DND-41 (cell line): Measurements from ENCODE around the gene FAM107B.

ENCODE experiments used
- ATAC-seq: fragments of 200-7000 bp; cut with Tn5 transposase; 3 replicates; pipeline ENCODE4 v1.9.1; 2021; ENCODE audit warnings: low read depth; ENCODE audit not compliant: insufficient read depth
- DNase-seq: peaks from one replicate; pipeline ENCODE4 v3.0.0-alpha.2; 2020
- H2AFZ ChIP-seq: 2 replicates; pipeline ENCODE4 v1.6.0; 2012; ENCODE audit warnings: low read depth, low read length
- H3K27ac ChIP-seq: 2 replicates; pipeline ENCODE4 v1.5.1; 2012; ENCODE audit warnings: low read length, inconsistent platforms
- H3K27me3 ChIP-seq: fragments of 200-600 bp; sonication (generic); 2 replicates; pipeline ENCODE4 v1.6.0; 2012; ENCODE audit warnings: low read length, mild to moderate bottlenecking, inconsistent platforms; ENCODE audit not compliant: insufficient read depth, poor library complexity
- H3K36me3 ChIP-seq: 2 replicates; pipeline ENCODE4 v1.5.1; 2012; ENCODE audit warnings: low read length, inconsistent platforms; ENCODE audit not compliant: insufficient read depth
- H3K4me1 ChIP-seq: 2 replicates; pipeline ENCODE4 v1.5.1; 2012; ENCODE audit warnings: mild to moderate bottlenecking, low read length; ENCODE audit not compliant: insufficient read depth
- H3K4me2 ChIP-seq: 2 replicates; pipeline ENCODE4 v1.6.0; 2012; ENCODE audit warnings: mild to moderate bottlenecking, moderate library complexity, low read length, inconsistent platforms; ENCODE audit not compliant: insufficient read depth
- H3K4me3 ChIP-seq, 2 experiments: fragments of 200-600 bp in 1 of 2; shearing (Covaris generic) in 1 of 2; 2 replicates each; pipeline ENCODE4 v1.5.1; 2012 to 2016; ENCODE audit warnings: inconsistent platforms in 2 of 2, low read length in 2 of 2, mild to moderate bottlenecking in 2 of 2, low read depth in 1 of 2, moderate library complexity in 1 of 2
- H3K79me2 ChIP-seq: 2 replicates; pipeline ENCODE4 v1.6.0; 2012; ENCODE audit warnings: low read length, inconsistent platforms; ENCODE audit not compliant: insufficient read depth
- H3K9ac ChIP-seq: 2 replicates; pipeline ENCODE4 v1.6.0; 2012; ENCODE audit warnings: low read depth, mild to moderate bottlenecking, inconsistent platforms, low read length, moderate library complexity
- H3K9me3 ChIP-seq: 2 replicates; pipeline ENCODE4 v1.5.1; 2012; ENCODE audit warnings: low read length, moderate library complexity, mild to moderate bottlenecking, inconsistent platforms; ENCODE audit not compliant: insufficient read depth, severe bottlenecking
- H4K20me1 ChIP-seq: 2 replicates; pipeline ENCODE4 v1.6.0; 2012; ENCODE audit warnings: low read length; ENCODE audit not compliant: insufficient read depth
- EZH2 ChIP-seq: IDR thresholded peaks from 3 replicates; pipeline ENCODE4 v1.6.1; 2012; ENCODE audit warnings: borderline replicate concordance, low read depth, mild to moderate bottlenecking, moderate library complexity, low read length, inconsistent platforms; ENCODE audit not compliant: severe bottlenecking
- TF ChIP-seq, protein P1 (sequence below): IDR thresholded peaks from 2 replicates; pipeline ENCODE4 v1.5.1; 2012; ENCODE audit warnings: borderline replicate concordance, low read length, moderate library complexity, mild to moderate bottlenecking; ENCODE audit not compliant: poor library complexity, severe bottlenecking; ENCODE audit errors: extremely low read depth

Gene FAM107B

DNA sequence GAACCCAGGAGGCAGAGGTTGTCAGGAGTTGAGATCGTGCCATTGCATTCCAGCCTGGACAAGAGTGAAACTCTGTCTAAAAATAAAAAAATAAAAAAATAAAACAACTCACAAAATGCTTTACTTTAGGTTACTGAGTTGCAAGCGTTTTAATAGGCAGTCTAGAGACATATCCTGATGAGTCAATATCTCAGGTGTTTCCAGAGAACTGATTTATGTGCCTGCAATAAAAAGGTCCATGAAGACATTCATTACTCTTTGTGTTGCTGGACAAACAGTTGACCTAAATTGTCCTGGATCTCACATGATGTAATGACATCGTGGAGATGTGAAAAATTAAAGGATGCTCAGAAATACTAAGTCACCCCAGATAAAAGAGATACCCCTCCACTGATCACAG is 31.6 kb upstream of the FAM107B start:
- no peak overlapping the region for H2AFZ ChIP-seq
- TF ChIP-seq, protein P1, sequence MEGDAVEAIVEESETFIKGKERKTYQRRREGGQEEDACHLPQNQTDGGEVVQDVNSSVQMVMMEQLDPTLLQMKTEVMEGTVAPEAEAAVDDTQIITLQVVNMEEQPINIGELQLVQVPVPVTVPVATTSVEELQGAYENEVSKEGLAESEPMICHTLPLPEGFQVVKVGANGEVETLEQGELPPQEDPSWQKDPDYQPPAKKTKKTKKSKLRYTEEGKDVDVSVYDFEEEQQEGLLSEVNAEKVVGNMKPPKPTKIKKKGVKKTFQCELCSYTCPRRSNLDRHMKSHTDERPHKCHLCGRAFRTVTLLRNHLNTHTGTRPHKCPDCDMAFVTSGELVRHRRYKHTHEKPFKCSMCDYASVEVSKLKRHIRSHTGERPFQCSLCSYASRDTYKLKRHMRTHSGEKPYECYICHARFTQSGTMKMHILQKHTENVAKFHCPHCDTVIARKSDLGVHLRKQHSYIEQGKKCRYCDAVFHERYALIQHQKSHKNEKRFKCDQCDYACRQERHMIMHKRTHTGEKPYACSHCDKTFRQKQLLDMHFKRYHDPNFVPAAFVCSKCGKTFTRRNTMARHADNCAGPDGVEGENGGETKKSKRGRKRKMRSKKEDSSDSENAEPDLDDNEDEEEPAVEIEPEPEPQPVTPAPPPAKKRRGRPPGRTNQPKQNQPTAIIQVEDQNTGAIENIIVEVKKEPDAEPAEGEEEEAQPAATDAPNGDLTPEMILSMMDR = no peak
- TF ChIP-seq EZH2 = no peak
- H3K4me2 ChIP-seq = no peak overlapping the region
- no peak for DNase-seq
- no peaks in the 10 kb centered on the region for H3K36me3 ChIP-seq
- no peak overlapping the region for H3K27ac ChIP-seq
- H3K4me3 ChIP-seq = no peak overlapping the region
- H3K79me2 ChIP-seq = no peaks in the 10 kb centered on the region
- ATAC-seq = no peak
- no peak overlapping the region for H3K9ac ChIP-seq
- no peaks in the 10 kb centered on the region for H3K9me3 ChIP-seq
- no peaks in the 10 kb centered on the region for H3K4me1 ChIP-seq
- H4K20me1 ChIP-seq = no peaks in the 10 kb centered on the region
- H3K27me3 ChIP-seq = no peaks in the 10 kb centered on the region

DNA sequence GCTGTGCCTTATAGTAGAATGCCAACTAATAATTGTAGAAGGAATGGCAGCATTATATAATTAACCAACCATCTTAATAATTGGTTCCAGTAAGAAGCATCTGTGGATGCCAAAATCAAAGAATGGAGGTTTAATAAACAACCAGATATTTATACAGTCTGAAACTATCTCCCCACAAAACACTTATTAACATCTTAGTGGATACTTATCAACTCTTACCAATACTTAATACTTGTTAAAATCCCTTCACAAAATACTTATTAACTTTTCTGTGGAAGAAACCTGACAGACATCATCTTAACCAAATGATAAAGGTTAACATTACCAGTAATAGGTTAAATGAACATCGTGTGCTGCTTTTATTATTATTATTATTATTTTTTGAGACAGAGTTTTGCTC is 29.1 kb upstream of the FAM107B start:
- Histone ChIP-seq H3K36me3 (no peaks in the 10 kb centered on the region), H3K27ac (no peak overlapping the region), H4K20me1 (no peaks in the 10 kb centered on the region), H3K4me2 (no peak overlapping the region), H2AFZ (no peak overlapping the region), H3K4me1 (no peaks in the 10 kb centered on the region), H3K4me3 (no peak overlapping the region), H3K27me3 (peaks cover 3% of the 10 kb centered on the region), H3K9me3 (no peaks in the 10 kb centered on the region), H3K9ac (no peak overlapping the region), H3K79me2 (no peaks in the 10 kb centered on the region)
- no peak for TF ChIP-seq EZH2
- TF ChIP-seq, protein P1 = no peak
- no peak for ATAC-seq
- no peak for DNase-seq

DNA sequence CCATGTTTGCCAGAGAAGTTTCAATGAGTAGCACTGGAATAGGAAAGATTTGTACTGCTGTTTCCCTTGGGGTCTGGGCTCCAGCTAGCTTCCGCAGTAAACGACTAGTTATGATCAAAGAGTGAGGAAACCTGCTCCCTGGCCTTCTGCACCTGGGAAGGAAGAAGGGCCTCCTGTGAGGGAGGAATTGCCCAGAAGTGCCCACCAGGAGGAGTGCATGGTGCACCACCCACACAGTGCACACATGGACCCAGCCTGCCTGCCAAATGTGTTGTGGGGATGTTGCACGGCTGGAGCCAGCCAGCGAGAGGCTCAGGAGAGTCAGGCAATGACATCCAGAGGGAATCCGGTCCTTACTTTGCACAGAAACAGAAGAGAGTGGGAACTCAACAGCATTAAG is 27.0 kb upstream of the FAM107B start:
- no peak for DNase-seq
- no peaks in the 10 kb centered on the region for H3K4me1 ChIP-seq

More for the DNA sequence above, 27.0 kb upstream of the FAM107B start:
- Histone ChIP-seq H3K9ac (no peak overlapping the region), H3K36me3 (no peaks in the 10 kb centered on the region), H3K27me3 (peaks cover 9% of the 10 kb centered on the region), H3K4me2 (no peak overlapping the region), H2AFZ (no peak overlapping the region), H3K27ac (no peak overlapping the region), H3K79me2 (no peaks in the 10 kb centered on the region), H4K20me1 (no peaks in the 10 kb centered on the region), H3K4me3 (no peak overlapping the region), H3K9me3 (no peaks in the 10 kb centered on the region)
- ATAC-seq = no peak; the same call in 2 of the 3 replicates
- TF ChIP-seq, protein P1 = peak; percentile 26
- no peak for TF ChIP-seq EZH2
